GM23338 (cell line): ENCODE measurements around the gene HCFC2. TPM values are rescaled to one million over a fixed set of nuclear protein-coding genes. Genes with fewer than 3 reads are reported as not detected.

Source experiments
- ATAC-seq: fragments of 200-7000 bp; cut with Tn5 transposase; 3 replicates; pipeline ENCODE4 v1.9.1; 2020
- DNase-seq: peaks from one replicate; pipeline ENCODE4 v3.0.0-alpha.2; 2015; ENCODE audit warnings: low spot score
- H2AFZ ChIP-seq: fragments of 200-600 bp; sonication (generic); 2 replicates; pipeline ENCODE4 v1.8.0; 2016; ENCODE audit warnings: antibody characterized with exemption, mild to moderate bottlenecking, moderate library complexity
- H3F3A ChIP-seq: fragments of 200-600 bp; sonication (generic); replicated peaks from 2 replicates; pipeline ENCODE4 v1.8.0; 2017; ENCODE audit warnings: antibody characterized with exemption, mixed run types, low read depth
- H3K27ac ChIP-seq: fragments of 200-600 bp; sonication (generic); 2 replicates; pipeline ENCODE4 v1.6.1; 2016; ENCODE audit warnings: low read depth
- H3K27me3 ChIP-seq: fragments of 200-600 bp; sonication (generic); 2 replicates; pipeline ENCODE4 v1.8.0; 2016; ENCODE audit warnings: mild to moderate bottlenecking, mixed run types, moderate library complexity; ENCODE audit not compliant: insufficient read depth
- H3K36me3 ChIP-seq: fragments of 200-600 bp; sonication (generic); 2 replicates; pipeline ENCODE4 v1.8.0; 2016; ENCODE audit warnings: mild to moderate bottlenecking; ENCODE audit not compliant: insufficient read depth
- H3K4me1 ChIP-seq: fragments of 200-600 bp; sonication (generic); 2 replicates; pipeline ENCODE4 v1.8.0; 2016; ENCODE audit warnings: mild to moderate bottlenecking, moderate library complexity; ENCODE audit not compliant: insufficient read depth
- H3K4me2 ChIP-seq: fragments of 200-600 bp; sonication (generic); 2 replicates; pipeline ENCODE4 v1.7.1; 2017; ENCODE audit warnings: mixed run types
- H3K4me3 ChIP-seq: fragments of 200-600 bp; sonication (generic); 2 replicates; pipeline ENCODE4 v1.6.1; 2016; ENCODE audit warnings: mixed run types
- H3K79me2 ChIP-seq: fragments of 200-600 bp; sonication (generic); replicated peaks from 2 replicates; pipeline ENCODE4 v1.8.0; 2017; ENCODE audit warnings: mild to moderate bottlenecking; ENCODE audit not compliant: insufficient read depth
- H3K9me2 ChIP-seq: fragments of 200-600 bp; sonication (generic); 2 replicates; pipeline ENCODE4 v1.8.0; 2017; ENCODE audit not compliant: insufficient read depth
- H4K20me1 ChIP-seq: fragments of 200-600 bp; sonication (generic); replicated peaks from 2 replicates; pipeline ENCODE4 v1.8.0; 2017; ENCODE audit warnings: mild to moderate bottlenecking; ENCODE audit not compliant: insufficient read depth
- H3K27ac Mint-ChIP-seq: 2 replicates; pipeline ENCODE4 v1.8.0; 2020; ENCODE audit warnings: inconsistent platforms, mild to moderate bottlenecking, moderate library complexity, mixed read lengths
- H3K27me3 Mint-ChIP-seq: 3 replicates; pipeline ENCODE4 v1.8.0; 2022; ENCODE audit warnings: low read depth, mild to moderate bottlenecking, moderate library complexity, mixed read lengths, inconsistent platforms; ENCODE audit not compliant: insufficient read depth, poor library complexity
- H3K36me3 Mint-ChIP-seq: 3 replicates; pipeline ENCODE4 v1.8.0; 2021; ENCODE audit warnings: low read depth, mild to moderate bottlenecking, inconsistent platforms, moderate library complexity, mixed read lengths
- H3K4me1 Mint-ChIP-seq: 3 replicates; pipeline ENCODE4 v1.8.0; 2020; ENCODE audit warnings: mild to moderate bottlenecking, inconsistent platforms, mixed read lengths
- H3K4me3 Mint-ChIP-seq: 3 replicates; pipeline ENCODE4 v1.8.0; 2021; ENCODE audit warnings: moderate library complexity, mild to moderate bottlenecking, inconsistent platforms, mixed read lengths
- H3K9me3 Mint-ChIP-seq: 3 replicates; pipeline ENCODE4 v1.8.0; 2020; ENCODE audit warnings: moderate library complexity, mild to moderate bottlenecking, inconsistent platforms, mixed read lengths
- CREB1 ChIP-seq: fragments of 250-450 bp; sonication (Bioruptor Pico); IDR thresholded peaks from 2 replicates; pipeline ENCODE4 v1.5.0; 2020; ENCODE audit warnings: low read depth, mild to moderate bottlenecking, moderate library complexity
- EZH2 ChIP-seq: fragments of 200-600 bp; sonication (generic); IDR thresholded peaks from one replicate; pipeline ENCODE4 v1.8.0; 2017; ENCODE audit warnings: antibody characterized with exemption, mild to moderate bottlenecking, low read depth; ENCODE audit not compliant: unreplicated experiment
- EZH2phosphoT487 ChIP-seq: fragments of 200-600 bp; sonication (generic); IDR thresholded peaks from one replicate; pipeline ENCODE4 v1.8.1; 2018; ENCODE audit warnings: antibody characterized with exemption; ENCODE audit not compliant: unreplicated experiment
- JUNB ChIP-seq: IDR thresholded peaks from one replicate; pipeline ENCODE4 v1.6.1; 2016; ENCODE audit warnings: antibody characterized with exemption; ENCODE audit not compliant: unreplicated experiment
- NANOG ChIP-seq: IDR thresholded peaks from 2 replicates; pipeline ENCODE4 v1.6.1; 2016; ENCODE audit warnings: antibody characterized with exemption, borderline replicate concordance
- POLR2AphosphoS5 ChIP-seq: IDR thresholded peaks from 2 replicates; pipeline ENCODE4 v1.6.1; 2016; ENCODE audit warnings: antibody characterized with exemption, low read depth
- STAT1 ChIP-seq: IDR thresholded peaks from one replicate; pipeline ENCODE4 v1.6.1; 2016; ENCODE audit warnings: antibody characterized with exemption; ENCODE audit not compliant: unreplicated experiment
- ZNF114 ChIP-seq: fragments of 250-450 bp; sonication (Bioruptor Pico); IDR thresholded peaks from 2 replicates; pipeline ENCODE4 v1.5.0; 2020; ENCODE audit warnings: mild to moderate bottlenecking, moderate library complexity
- ZNF331 ChIP-seq: fragments of 250-450 bp; sonication (Bioruptor Pico); IDR thresholded peaks from 2 replicates; pipeline ENCODE4 v1.5.0; 2020; ENCODE audit warnings: low read depth, mild to moderate bottlenecking, moderate library complexity
- polyA plus RNA-seq: library from polyadenylated mRNA; unstranded; fragments of >200 nt; fragmentation: Nextera tagmentation; extraction: Ambion mirVana; gene quantifications from 2 replicates; pipeline ENCODE4 v1.2.1, GENCODE V29; 2016
- total RNA-seq: library from RNA; depleted of rRNA; stranded (reverse); fragments of >200 nt; shearing (Covaris generic); gene quantifications from 2 replicates; pipeline ENCODE4 v1.2.3, GENCODE V29; 2014
- TF ChIP-seq, protein P1 (sequence below): fragments of 250-450 bp; sonication (Bioruptor Pico); IDR thresholded peaks from 2 replicates; pipeline ENCODE4 v1.5.0; 2020; ENCODE audit warnings: mild to moderate bottlenecking, moderate library complexity
- TF ChIP-seq, protein P2 (sequence below), 2 experiments: fragments of 200-600 bp in 1 of 2; sonication (generic) in 1 of 2; conservative IDR thresholded peaks; 2 replicates each; pipeline versions ENCODE4 v1.5.1 to v1.6.1; 2016 to 2017; ENCODE audit warnings: antibody characterized with exemption in 2 of 2, low read depth in 2 of 2, mild to moderate bottlenecking in 2 of 2, moderate library complexity in 1 of 2
- TF ChIP-seq, protein P3 (sequence below): IDR thresholded peaks from one replicate; pipeline ENCODE4 v1.6.1; 2018; ENCODE audit warnings: antibody characterized with exemption; ENCODE audit not compliant: unreplicated experiment

Gene HCFC2
- total and polyA plus RNA-seq, 2 experiments from 2014 or later: 1.9 to 2.5 TPM

DNA sequence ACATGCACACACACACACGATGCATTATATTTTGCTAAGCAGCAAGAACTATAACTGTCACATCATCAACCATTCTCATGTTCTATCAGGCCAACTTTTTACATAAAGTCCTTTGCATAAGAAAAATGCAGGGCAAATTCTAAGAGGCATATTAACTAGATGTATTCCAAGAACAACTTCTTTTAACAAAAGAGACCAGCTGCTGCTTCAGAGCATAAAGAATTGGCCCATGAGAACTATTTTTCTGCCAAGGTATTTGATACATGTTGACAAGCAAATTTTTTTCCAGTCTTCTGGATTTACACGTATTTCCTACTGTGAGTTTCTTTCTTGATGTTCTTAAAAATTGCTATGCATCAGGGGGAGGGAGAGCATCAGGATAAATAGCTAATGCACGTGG is 41.5 kb upstream of the HCFC2 start:
- Histone ChIP-seq H3F3A (no peaks in the 10 kb centered on the region), H3K9me2 (no peaks in the 10 kb centered on the region), H3K27ac (no peak overlapping the region), H3K4me2 (no peak overlapping the region), H3K4me1 (no peaks in the 10 kb centered on the region), H3K36me3 (no peaks in the 10 kb centered on the region), H4K20me1 (no peaks in the 10 kb centered on the region), H3K79me2 (no peaks in the 10 kb centered on the region), H3K4me3 (no peak overlapping the region), H3K27me3 (no peaks in the 10 kb centered on the region), H2AFZ (no peak overlapping the region)
- no peak for DNase-seq
- no peaks in the 10 kb centered on the region; the same call in 2 of the 3 replicates for H3K36me3 Mint-ChIP-seq
- H3K27me3 Mint-ChIP-seq: peaks cover 2% of the 10 kb centered on the region
- no peaks in the 10 kb centered on the region for H3K4me1 Mint-ChIP-seq
- no peak overlapping the region for H3K4me3 Mint-ChIP-seq
- no peak overlapping the region for H3K27ac Mint-ChIP-seq
- TF ChIP-seq NANOG (no peak), POLR2AphosphoS5 (no peak), EZH2 (no peak), JUNB (no peak), STAT1 (no peak), CREB1 (CRISPR knock-in tag) (no peak), EZH2phosphoT487 (no peak), ZNF331 (no peak), ZNF114 (CRISPR knock-in tag) (no peak)
- TF ChIP-seq, protein P1, sequence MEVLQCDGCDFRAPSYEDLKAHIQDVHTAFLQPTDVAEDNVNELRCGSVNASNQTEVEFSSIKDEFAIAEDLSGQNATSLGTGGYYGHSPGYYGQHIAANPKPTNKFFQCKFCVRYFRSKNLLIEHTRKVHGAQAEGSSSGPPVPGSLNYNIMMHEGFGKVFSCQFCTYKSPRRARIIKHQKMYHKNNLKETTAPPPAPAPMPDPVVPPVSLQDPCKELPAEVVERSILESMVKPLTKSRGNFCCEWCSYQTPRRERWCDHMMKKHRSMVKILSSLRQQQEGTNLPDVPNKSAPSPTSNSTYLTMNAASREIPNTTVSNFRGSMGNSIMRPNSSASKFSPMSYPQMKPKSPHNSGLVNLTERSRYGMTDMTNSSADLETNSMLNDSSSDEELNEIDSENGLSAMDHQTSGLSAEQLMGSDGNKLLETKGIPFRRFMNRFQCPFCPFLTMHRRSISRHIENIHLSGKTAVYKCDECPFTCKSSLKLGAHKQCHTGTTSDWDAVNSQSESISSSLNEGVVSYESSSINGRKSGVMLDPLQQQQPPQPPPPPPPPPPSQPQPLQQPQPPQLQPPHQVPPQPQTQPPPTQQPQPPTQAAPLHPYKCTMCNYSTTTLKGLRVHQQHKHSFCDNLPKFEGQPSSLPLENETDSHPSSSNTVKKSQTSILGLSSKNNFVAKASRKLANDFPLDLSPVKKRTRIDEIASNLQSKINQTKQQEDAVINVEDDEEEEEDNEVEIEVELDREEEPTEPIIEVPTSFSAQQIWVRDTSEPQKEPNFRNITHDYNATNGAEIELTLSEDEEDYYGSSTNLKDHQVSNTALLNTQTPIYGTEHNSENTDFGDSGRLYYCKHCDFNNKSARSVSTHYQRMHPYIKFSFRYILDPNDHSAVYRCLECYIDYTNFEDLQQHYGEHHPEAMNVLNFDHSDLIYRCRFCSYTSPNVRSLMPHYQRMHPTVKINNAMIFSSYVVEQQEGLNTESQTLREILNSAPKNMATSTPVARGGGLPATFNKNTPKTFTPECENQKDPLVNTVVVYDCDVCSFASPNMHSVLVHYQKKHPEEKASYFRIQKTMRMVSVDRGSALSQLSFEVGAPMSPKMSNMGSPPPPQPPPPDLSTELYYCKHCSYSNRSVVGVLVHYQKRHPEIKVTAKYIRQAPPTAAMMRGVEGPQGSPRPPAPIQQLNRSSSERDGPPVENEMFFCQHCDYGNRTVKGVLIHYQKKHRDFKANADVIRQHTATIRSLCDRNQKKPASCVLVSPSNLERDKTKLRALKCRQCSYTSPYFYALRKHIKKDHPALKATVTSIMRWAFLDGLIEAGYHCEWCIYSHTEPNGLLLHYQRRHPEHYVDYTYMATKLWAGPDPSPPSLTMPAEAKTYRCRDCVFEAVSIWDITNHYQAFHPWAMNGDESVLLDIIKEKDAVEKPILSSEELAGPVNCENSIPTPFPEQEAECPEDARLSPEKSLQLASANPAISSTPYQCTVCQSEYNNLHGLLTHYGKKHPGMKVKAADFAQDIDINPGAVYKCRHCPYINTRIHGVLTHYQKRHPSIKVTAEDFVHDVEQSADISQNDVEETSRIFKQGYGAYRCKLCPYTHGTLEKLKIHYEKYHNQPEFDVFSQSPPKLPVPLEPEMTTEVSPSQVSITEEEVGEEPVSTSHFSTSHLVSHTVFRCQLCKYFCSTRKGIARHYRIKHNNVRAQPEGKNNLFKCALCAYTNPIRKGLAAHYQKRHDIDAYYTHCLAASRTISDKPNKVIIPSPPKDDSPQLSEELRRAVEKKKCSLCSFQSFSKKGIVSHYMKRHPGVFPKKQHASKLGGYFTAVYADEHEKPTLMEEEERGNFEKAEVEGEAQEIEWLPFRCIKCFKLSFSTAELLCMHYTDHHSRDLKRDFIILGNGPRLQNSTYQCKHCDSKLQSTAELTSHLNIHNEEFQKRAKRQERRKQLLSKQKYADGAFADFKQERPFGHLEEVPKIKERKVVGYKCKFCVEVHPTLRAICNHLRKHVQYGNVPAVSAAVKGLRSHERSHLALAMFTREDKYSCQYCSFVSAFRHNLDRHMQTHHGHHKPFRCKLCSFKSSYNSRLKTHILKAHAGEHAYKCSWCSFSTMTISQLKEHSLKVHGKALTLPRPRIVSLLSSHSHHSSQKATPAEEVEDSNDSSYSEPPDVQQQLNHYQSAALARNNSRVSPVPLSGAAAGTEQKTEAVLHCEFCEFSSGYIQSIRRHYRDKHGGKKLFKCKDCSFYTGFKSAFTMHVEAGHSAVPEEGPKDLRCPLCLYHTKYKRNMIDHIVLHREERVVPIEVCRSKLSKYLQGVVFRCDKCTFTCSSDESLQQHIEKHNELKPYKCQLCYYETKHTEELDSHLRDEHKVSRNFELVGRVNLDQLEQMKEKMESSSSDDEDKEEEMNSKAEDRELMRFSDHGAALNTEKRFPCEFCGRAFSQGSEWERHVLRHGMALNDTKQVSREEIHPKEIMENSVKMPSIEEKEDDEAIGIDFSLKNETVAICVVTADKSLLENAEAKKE (CRISPR knock-in tag): no peak
- TF ChIP-seq, protein P2, sequence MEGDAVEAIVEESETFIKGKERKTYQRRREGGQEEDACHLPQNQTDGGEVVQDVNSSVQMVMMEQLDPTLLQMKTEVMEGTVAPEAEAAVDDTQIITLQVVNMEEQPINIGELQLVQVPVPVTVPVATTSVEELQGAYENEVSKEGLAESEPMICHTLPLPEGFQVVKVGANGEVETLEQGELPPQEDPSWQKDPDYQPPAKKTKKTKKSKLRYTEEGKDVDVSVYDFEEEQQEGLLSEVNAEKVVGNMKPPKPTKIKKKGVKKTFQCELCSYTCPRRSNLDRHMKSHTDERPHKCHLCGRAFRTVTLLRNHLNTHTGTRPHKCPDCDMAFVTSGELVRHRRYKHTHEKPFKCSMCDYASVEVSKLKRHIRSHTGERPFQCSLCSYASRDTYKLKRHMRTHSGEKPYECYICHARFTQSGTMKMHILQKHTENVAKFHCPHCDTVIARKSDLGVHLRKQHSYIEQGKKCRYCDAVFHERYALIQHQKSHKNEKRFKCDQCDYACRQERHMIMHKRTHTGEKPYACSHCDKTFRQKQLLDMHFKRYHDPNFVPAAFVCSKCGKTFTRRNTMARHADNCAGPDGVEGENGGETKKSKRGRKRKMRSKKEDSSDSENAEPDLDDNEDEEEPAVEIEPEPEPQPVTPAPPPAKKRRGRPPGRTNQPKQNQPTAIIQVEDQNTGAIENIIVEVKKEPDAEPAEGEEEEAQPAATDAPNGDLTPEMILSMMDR (conservative IDR thresholded peaks at IDR 0.05; ENCODE audit: low read depth in 2 of 2): no peak
- TF ChIP-seq, protein P3, sequence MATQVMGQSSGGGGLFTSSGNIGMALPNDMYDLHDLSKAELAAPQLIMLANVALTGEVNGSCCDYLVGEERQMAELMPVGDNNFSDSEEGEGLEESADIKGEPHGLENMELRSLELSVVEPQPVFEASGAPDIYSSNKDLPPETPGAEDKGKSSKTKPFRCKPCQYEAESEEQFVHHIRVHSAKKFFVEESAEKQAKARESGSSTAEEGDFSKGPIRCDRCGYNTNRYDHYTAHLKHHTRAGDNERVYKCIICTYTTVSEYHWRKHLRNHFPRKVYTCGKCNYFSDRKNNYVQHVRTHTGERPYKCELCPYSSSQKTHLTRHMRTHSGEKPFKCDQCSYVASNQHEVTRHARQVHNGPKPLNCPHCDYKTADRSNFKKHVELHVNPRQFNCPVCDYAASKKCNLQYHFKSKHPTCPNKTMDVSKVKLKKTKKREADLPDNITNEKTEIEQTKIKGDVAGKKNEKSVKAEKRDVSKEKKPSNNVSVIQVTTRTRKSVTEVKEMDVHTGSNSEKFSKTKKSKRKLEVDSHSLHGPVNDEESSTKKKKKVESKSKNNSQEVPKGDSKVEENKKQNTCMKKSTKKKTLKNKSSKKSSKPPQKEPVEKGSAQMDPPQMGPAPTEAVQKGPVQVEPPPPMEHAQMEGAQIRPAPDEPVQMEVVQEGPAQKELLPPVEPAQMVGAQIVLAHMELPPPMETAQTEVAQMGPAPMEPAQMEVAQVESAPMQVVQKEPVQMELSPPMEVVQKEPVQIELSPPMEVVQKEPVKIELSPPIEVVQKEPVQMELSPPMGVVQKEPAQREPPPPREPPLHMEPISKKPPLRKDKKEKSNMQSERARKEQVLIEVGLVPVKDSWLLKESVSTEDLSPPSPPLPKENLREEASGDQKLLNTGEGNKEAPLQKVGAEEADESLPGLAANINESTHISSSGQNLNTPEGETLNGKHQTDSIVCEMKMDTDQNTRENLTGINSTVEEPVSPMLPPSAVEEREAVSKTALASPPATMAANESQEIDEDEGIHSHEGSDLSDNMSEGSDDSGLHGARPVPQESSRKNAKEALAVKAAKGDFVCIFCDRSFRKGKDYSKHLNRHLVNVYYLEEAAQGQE: no peak
- H3K9me3 Mint-ChIP-seq: peaks cover 18% of the 10 kb centered on the region
- ATAC-seq: no peak
